Psoas muscle (tissue), 8 donors: ENCODE data around the gene MED12. TPM values are rescaled to one million over a fixed set of nuclear protein-coding genes. Genes with fewer than 3 reads are reported as not detected.
A peak's percentile ranks its signal among the peaks of the same experiment; 100 is the strongest.

Experiments
- ATAC-seq, 4 donors: fragments of 200-7000 bp; cut with Tn5 transposase; one replicate each; pipeline ENCODE4 v1.9.1; 2020; ENCODE audit warnings: moderate library complexity in 3 of 4, mild to moderate bottlenecking in 2 of 4
- DNase-seq, 2 donors: peaks; one replicate each; pipeline ENCODE4 v3.0.0-alpha.2; 2020
- H3K27ac ChIP-seq: fragments of 200-600 bp; one replicate; pipeline ENCODE4 v1.8.0; 2022
- H3K27me3 ChIP-seq, 3 donors: fragments of 200-600 bp in 1 of 3; one replicate each; pipeline versions ENCODE4 v1.6.1 to v1.8.0; 2013 to 2022; ENCODE audit warnings: low read length in 2 of 3, mild to moderate bottlenecking in 2 of 3, moderate library complexity in 1 of 3; ENCODE audit not compliant: insufficient read depth in 3 of 3
- H3K36me3 ChIP-seq, 2 donors: fragments of 200-600 bp in 1 of 2; one replicate each; pipeline versions ENCODE4 v1.6.1 to v1.8.0; 2013 to 2022; ENCODE audit warnings: low read depth in 1 of 2, mild to moderate bottlenecking in 1 of 2, moderate library complexity in 1 of 2; ENCODE audit not compliant: insufficient read depth in 1 of 2
- H3K4me1 ChIP-seq: fragments of 200-600 bp; one replicate; pipeline ENCODE4 v1.8.0; 2022
- H3K4me3 ChIP-seq: fragments of 200-600 bp; one replicate; pipeline ENCODE4 v1.8.0; 2022; ENCODE audit warnings: mild to moderate bottlenecking
- H3K9me3 ChIP-seq: fragments of 200-600 bp; one replicate; pipeline ENCODE4 v1.8.0; 2022
- WGBS, 3 donors: extraction: QIAGEN DNeasy Blood & Tissue Kit; methylation state at CpG; one replicate each; pipeline versions ENCODE4 v1.1.6 to v1.1.7; 2013; 5-methylcytosine and 5-hydroxymethylcytosine counted together
- intact Hi-C, 2 donors: fragments of 100-400 bp; cut with DNase I; formaldehyde crosslinking; loops; one replicate each; pipeline versions ENCODE4 v1.11.0 to v1.14.2; 2022
- polyA plus RNA-seq, 3 donors: library from polyadenylated mRNA; stranded (reverse); fragments of 200-250 nt; gene quantifications; one replicate each; pipeline ENCODE4 v1.2.3, GENCODE V29; 2013
- total RNA-seq, 4 donors: library from RNA; stranded (reverse); fragmentation: NEBNext Ultra II Directional in 2 of 4; extraction: Animal tissue kit (Norgen Biotek cat#: 25700) in 2 of 4; gene quantifications; one replicate each; pipeline versions ENCODE4 v1.2.1 to v1.2.4, GENCODE V29; 2021 to 2023
- TF ChIP-seq, protein P1 (sequence below): fragments of 200-600 bp; IDR thresholded peaks from one replicate; pipeline ENCODE4 v1.8.0; 2022; ENCODE audit warnings: antibody characterized with exemption
- donor health status: healthy with polysubstance abuse.
- donor health status: DM: no; HTN: no; CAD: no; lungs with moderate emphysema.
- donor health status: Bipolar disorder and iron deficiency.
- donor health status: healthy.
- donor health status: DM: yes; HTN: yes; CAD: no.
- donor health status: DM: no; HTN: no; CAD: no.
- donor health status: DM: no; HTN: no; CAD: no.
- donor health status: DM: yes; HTN: yes; CAD: no.

MED12 gene
- total and polyA plus RNA-seq, 7 donors: 7.1 to 24.8 (median 20.7) TPM

DNA sequence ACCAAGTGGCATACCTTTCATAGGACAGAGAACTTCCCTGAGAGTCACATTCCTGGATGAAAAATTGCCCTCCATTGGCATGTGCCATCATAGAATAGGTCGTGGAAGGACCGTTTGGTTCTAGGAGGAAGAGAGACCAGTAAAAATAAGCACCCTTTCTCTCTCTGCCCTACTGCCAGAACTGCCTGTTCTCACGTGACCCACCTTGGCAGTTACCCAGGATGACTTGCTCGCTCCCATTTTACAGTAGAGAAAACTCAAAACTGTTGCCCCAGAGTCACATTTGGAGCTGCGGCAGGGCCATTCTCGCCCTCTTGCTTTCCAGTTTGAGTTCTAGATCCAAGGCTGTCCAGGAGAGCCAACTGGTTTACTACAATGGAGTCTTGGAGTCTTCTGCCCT, 25.1 kb downstream of the MED12 start:
- Histone ChIP-seq H3K36me3 (peaks cover 0 to 36% of the 10 kb centered on the region in 2 donors), H3K4me1 (peaks cover 2% of the 10 kb centered on the region), H3K9me3 (no peaks in the 10 kb centered on the region), H3K27me3 (peaks cover 0 to 4% (median 0%) of the 10 kb centered on the region in 3 donors), H3K4me3 (no peak overlapping the region), H3K27ac (no peak overlapping the region)
- ATAC-seq (peak in 1 of 4 donors; percentile 28), DNase-seq (peak in 1 of 2 donors; percentile 47)
- 37 to 57% (median 45%) methylated on average over 5 to 6 of the region's 6 CpGs for WGBS, 3 donors
- intact Hi-C loops: no loop called here
- TF ChIP-seq, protein P1, sequence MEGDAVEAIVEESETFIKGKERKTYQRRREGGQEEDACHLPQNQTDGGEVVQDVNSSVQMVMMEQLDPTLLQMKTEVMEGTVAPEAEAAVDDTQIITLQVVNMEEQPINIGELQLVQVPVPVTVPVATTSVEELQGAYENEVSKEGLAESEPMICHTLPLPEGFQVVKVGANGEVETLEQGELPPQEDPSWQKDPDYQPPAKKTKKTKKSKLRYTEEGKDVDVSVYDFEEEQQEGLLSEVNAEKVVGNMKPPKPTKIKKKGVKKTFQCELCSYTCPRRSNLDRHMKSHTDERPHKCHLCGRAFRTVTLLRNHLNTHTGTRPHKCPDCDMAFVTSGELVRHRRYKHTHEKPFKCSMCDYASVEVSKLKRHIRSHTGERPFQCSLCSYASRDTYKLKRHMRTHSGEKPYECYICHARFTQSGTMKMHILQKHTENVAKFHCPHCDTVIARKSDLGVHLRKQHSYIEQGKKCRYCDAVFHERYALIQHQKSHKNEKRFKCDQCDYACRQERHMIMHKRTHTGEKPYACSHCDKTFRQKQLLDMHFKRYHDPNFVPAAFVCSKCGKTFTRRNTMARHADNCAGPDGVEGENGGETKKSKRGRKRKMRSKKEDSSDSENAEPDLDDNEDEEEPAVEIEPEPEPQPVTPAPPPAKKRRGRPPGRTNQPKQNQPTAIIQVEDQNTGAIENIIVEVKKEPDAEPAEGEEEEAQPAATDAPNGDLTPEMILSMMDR: no peak

DNA sequence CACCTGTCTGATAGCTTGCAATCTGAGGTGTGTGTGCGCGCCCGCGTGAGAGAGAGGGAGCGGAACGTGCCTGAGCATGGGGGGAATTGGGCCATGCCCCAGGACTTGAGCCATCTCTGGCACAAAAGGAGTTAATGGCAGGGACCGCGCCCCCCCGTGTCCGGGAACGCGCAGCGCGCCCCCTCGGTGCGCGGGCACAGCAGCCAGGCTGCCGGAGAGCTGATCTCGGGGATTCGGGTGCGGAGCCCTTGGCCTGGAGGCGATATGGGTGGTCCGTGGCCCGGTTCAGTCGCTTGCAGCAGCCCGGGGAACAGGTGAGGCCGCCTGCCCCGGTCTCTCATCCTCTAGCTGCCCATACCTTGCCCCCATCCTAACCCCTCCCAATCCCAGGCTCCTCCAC, 26.3 kb downstream of the MED12 start, which contains the start of gene NLGN3:
TSS of gene NLGN3 (plus strand) at position 191 of the 400 bp plus-strand sequence. CDS start 2,909 bp downstream, outside the sequence.
- H3K9me3 ChIP-seq: no peaks in the 10 kb centered on the region
- intact Hi-C loops: no loop called here
- H3K36me3 ChIP-seq: peaks cover 0 to 25% of the 10 kb centered on the region in 2 donors
- TF ChIP-seq, protein P1: no peak
- peak within 1 kb of the TSS; percentile 33 for H3K4me3 ChIP-seq
- ATAC-seq: peak in 1 of 4 donors; percentile 32
- peaks cover 0 to 4% (median 0%) of the 10 kb centered on the region in 3 donors for H3K27me3 ChIP-seq
- no peak within 1 kb of the TSS for H3K27ac ChIP-seq
- WGBS, 3 donors: 1 to 27% methylated on average over 25 to 26 of the region's 28 CpGs; no CpG with 5 or more reads in 1 of the 3 donors
- peaks cover 2% of the 10 kb centered on the region for H3K4me1 ChIP-seq
- no peak for DNase-seq

DNA sequence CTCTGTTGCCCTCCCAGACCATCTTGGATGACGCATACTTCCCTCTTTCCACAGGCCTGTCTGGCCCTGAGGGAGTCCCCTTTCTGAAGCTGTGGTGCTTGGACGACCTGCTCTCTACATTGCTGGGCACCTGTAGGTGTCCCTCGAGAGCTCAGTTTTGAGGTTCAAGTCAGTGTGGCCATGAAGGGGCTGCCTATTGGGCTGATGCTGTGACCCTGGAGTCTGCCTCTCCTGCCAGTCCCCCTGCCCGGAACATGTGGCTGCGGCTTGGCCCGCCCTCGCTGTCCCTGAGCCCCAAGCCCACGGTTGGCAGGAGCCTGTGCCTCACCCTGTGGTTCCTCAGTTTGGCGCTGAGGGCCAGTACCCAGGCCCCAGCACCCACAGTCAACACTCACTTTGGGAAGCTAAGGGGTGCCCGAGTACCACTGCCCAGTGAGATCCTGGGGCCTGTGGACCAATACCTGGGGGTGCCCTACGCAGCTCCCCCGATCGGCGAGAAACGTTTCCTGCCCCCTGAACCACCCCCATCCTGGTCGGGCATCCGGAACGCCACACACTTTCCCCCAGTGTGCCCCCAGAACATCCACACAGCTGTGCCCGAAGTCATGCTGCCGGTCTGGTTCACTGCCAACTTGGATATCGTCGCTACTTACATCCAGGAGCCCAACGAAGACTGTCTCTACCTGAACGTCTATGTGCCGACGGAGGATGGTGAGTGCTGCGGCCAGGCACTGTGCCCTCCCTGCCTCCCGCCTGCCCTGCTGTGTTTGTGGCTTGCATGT, 29.3 kb downstream of the MED12 start:
- Histone ChIP-seq H3K4me3 (no peak overlapping the region), H3K4me1 (peaks cover 2% of the 10 kb centered on the region), H3K27me3 (peaks cover 0 to 4% (median 0%) of the 10 kb centered on the region in 3 donors), H3K27ac (no peak overlapping the region), H3K9me3 (no peaks in the 10 kb centered on the region), H3K36me3 (peaks cover 0 to 2% of the 10 kb centered on the region in 2 donors)
- ATAC-seq (no peak), DNase-seq (no peak)
- TF ChIP-seq, protein P1: no peak
- 63 to 70% (median 66%) methylated on average over 21 to 28 of the region's 28 CpGs for WGBS, 3 donors
- intact Hi-C loops: no loop called here

DNA sequence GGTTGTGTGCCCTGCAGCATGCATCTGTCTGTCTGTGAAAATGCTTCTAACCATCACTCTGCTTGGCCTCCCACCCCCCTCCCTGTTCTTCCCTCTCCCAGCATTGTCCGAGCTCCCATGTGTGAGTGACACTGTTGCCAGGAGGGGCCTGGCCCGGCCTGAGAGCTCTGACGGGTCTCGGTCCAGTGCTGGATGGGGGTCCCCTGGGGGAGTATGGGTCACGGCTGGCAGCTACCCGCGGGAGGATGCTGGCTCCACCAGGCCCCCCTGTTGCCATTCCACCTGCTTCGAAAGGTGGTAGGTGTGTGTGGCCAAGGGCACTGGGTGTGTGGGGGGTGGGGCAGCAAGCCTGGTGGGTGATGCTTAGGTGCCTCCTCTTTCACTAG, 29.9 kb downstream of the MED12 start:
- Histone ChIP-seq H3K27ac (no peak overlapping the region), H3K27me3 (peaks cover 0 to 6% (median 0%) of the 10 kb centered on the region in 3 donors), H3K4me3 (no peak overlapping the region), H3K4me1 (peaks cover 2% of the 10 kb centered on the region), H3K36me3 (no peaks in the 10 kb centered on the region), H3K9me3 (no peaks in the 10 kb centered on the region)
- 65 to 79% (median 70%) methylated on average over 8 of the region's 8 CpGs for WGBS, 3 donors
- DNase-seq (no peak), ATAC-seq (no peak)
- intact Hi-C loops: no loop called here
- TF ChIP-seq, protein P1: no peak
